ENCODE data around the gene PERM1.

Gene PERM1

GRCh38 chr1:927234-927633 is 54.7 kb downstream of the PERM1 start:
- peaks cover 36 to 58% of the 10 kb centered on the region in 2 donors for H3K27me3 Mint-ChIP-seq
- H3K4me1 Mint-ChIP-seq (ENCODE audit: low read depth in 2 of 2) = peaks cover 9 to 13% of the 10 kb centered on the region in 2 donors
- peak overlapping the region in 1 of 2 donors; percentile 44 for H3K27ac Mint-ChIP-seq
- peaks cover 4% of the 10 kb centered on the region for H3K36me3 Mint-ChIP-seq (ENCODE audit: insufficient read depth)
- no peaks in the 10 kb centered on the region for H3K9me3 Mint-ChIP-seq
- DNase-seq (no peak), ATAC-seq (replicated peaks) (no peak)
- no peak overlapping the region for H3K4me3 Mint-ChIP-seq

- peak overlapping the region; percentile 43 to 66 for H3K4me3 Mint-ChIP-seq
- no peak overlapping the region for H3K27ac Mint-ChIP-seq
- peaks cover 6 to 13% of the 10 kb centered on the region in 2 donors for H3K4me1 Mint-ChIP-seq (ENCODE audit: low read depth in 2 of 2)
- peaks cover 50 to 63% of the 10 kb centered on the region in 2 donors for H3K27me3 Mint-ChIP-seq
- no peak for DNase-seq
- H3K36me3 Mint-ChIP-seq (ENCODE audit: insufficient read depth) = peaks cover 4% of the 10 kb centered on the region
- peak; percentile 3 for ATAC-seq (replicated peaks)
- H3K9me3 Mint-ChIP-seq = no peaks in the 10 kb centered on the region
Measured at GRCh38 chr1:925561-926421, 56.1 kb downstream of the PERM1 start.

All from effector memory CD8-positive, alpha-beta T cell (primary cell).